ELR (cell line): ENCODE measurements around the gene SWAP70.
A peak's percentile ranks its signal among the peaks of the same experiment; 100 is the strongest.

Experiments
- DNase-seq: peaks from one replicate; pipeline ENCODE4 v3.0.0-alpha.2; 2015; ENCODE audit warnings: low read depth

The SWAP70 gene

GRCh38 chr11:9651899-9652748 is 11.8 kb upstream of the SWAP70 start:
- no peak for DNase-seq

- no peak for DNase-seq
These were observed 10.0 kb upstream of the SWAP70 start for GRCh38 chr11:9653871-9654270.

- no peak for DNase-seq
These were observed 7.0 kb upstream of the SWAP70 start for GRCh38 chr11:9656864-9657263.

GRCh38 chr11:9657531-9657930 is 6.3 kb upstream of the SWAP70 start:
- no peak for DNase-seq

GRCh38 chr11:9660886-9661285 is 3.0 kb upstream of the SWAP70 start:
- DNase-seq: peak; percentile 77

- no peak for DNase-seq
These were observed 1.6 kb upstream of the SWAP70 start for GRCh38 chr11:9662273-9662672.

GRCh38 chr11:9664276-9665171 is 647 bp downstream of the SWAP70 start:
- peak; percentile 67 for DNase-seq

- no peak for DNase-seq
These were observed 1.9 kb downstream of the SWAP70 start for GRCh38 chr11:9665749-9666148.

GRCh38 chr11:9669954-9670353 is 6.1 kb downstream of the SWAP70 start:
- no peak for DNase-seq

GRCh38 chr11:9672288-9672916 is 8.5 kb downstream of the SWAP70 start:
- DNase-seq: peak; percentile 44

- no peak for DNase-seq
These were observed 9.0 kb downstream of the SWAP70 start for GRCh38 chr11:9672918-9673317.

GRCh38 chr11:9675691-9676090 is 11.8 kb downstream of the SWAP70 start:
- no peak for DNase-seq

- no peak for DNase-seq
These were observed 14.1 kb downstream of the SWAP70 start for GRCh38 chr11:9677951-9678350.

- no peak for DNase-seq
These were observed 14.7 kb downstream of the SWAP70 start for GRCh38 chr11:9678576-9678975.

- no peak for DNase-seq
These were observed 16.2 kb downstream of the SWAP70 start for GRCh38 chr11:9680028-9680427.

GRCh38 chr11:9681583-9682372 is 17.9 kb downstream of the SWAP70 start:
- no peak for DNase-seq

GRCh38 chr11:9687711-9688477 is 24.0 kb downstream of the SWAP70 start:
- peak; percentile 51 for DNase-seq

- DNase-seq: peak; percentile 88
These were observed 25.0 kb downstream of the SWAP70 start for GRCh38 chr11:9688716-9689511.

- no peak for DNase-seq
These were observed 25.8 kb downstream of the SWAP70 start for GRCh38 chr11:9689721-9690120.

- DNase-seq: peak; percentile 83
These were observed 28.0 kb downstream of the SWAP70 start for GRCh38 chr11:9691865-9692264.
